GM21447 (cell line): ENCODE data around the gene ACER3.
"Not testable (repeated sequence)": the region's sequence is repeated elsewhere in the genome, so short reads cannot be mapped to it uniquely, and the experiment has no call there.

Experiments used
- ATAC-seq: cut with Tn5 transposase; IDR thresholded peaks from one replicate; pipeline ENCODE4 v1.9.1; 2021; ENCODE audit not compliant: unreplicated experiment

The ACER3 gene

DNA sequence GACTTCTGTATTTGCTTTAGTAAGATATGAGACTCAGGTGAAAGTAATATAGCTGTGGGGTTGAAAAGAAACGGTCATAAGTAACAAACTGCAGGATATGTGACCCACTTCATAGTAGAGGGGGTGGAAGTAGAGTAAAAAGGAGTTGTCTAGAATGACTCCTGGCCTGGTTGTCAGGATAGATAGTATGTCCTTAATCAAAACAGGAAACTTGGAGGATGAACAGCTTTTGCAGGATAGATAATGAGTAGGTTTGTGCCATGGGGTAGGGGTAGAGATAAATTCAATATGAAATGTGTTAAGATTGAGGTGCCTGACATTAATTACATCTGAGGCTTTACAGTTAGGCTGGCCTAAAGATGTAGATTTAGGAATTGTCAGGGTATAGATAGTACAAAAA, 126.5 kb downstream of the ACER3 start:
- ATAC-seq: no peak

DNA sequence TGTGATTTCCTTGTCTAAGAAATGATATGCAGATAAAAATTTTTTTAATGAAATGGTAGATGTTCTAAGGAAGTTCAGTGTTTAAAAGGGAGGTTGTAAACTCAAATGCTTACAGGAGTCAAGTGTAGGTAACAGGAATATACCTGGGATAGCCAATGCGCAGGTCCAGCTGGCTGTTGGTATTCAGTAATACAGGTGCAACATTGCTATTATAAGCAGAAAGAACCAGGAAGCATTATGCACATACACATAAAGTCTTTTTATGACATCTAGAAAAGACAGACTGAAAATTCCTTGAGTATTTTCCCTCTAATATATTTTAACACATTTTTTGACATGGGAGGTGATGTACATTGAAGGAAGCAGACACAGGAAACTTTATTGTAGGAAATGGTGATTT, 129.9 kb downstream of the ACER3 start:
- no peak for ATAC-seq

GRCh38 chr11:76995081-76995576, 134.4 kb downstream of the ACER3 start:
- ATAC-seq: no peak

DNA sequence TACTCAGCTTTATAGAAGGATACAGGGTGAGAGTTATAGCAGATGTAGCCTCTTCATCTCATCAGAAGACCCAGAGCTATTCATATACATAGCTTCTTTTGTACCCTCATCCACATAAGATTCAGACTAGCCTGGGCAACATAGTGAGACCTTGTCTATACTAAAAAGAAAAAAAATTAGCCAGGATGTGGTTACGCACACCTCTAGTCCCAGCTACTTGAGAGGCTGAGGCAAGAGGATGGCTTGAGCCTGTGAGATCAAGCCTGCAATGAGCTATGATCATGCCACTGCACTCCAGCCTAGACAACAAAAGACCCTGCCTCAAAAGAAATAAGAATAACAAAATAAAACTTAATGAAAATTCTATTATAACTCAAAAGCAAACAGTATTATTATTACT, 136.8 kb downstream of the ACER3 start:
- no peak for ATAC-seq

GRCh38 chr11:76999597-76999996, 138.9 kb downstream of the ACER3 start:
- ATAC-seq: no peak

GRCh38 chr11:77001613-77002012, 140.9 kb downstream of the ACER3 start:
- ATAC-seq: no peak

DNA sequence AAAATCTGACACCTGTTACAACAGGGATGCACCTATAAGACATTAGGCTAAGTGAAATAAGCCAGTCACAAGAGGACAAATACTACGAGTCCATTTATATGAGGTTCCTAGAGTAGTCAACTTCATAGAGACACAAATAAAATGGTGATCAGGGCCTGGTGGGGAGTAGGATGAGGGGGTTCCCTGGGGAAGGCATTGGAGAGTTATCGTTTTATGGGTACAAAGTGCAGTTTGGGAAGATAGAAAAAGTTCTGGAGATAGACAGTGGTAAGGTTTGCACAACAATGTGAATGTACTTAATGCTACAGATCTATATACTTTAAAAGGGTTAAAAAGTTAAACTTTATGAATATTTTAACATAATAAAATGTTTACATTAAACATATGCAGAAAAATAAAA, 142.1 kb downstream of the ACER3 start:
- no peak for ATAC-seq

- no peak for ATAC-seq
Measured at GRCh38 chr11:77003963-77004362, 143.2 kb downstream of the ACER3 start.

DNA sequence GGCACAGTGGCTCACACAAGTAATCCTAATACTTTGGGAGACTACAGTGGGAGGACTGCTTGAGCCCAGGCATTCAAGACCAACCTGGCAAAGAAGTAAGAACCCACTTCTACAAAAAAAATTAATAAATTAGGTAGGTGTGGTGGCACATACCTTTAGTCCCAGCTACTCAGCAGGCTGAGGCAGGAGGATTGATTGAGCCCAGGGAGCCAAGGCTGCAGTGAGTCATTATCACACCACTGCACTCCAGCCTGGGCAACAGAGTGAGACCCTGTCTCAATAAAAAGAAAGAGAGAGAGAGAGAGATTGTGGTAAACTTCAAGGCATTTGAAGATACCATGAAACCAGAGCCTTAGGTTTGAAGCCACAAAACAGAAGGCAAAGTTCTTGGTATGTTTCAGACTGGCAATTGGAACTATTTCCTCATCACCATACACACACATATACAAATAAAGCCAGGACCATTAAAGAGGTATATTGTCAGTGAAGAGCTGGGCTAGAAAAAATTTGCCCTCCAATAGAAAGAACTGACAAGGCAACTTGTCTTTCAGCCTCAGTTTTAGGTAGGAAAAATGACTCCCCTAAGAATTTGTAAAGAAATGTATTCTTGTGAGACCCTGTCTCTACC, 148.9 kb downstream of the ACER3 start:
- ATAC-seq: no peak

GRCh38 chr11:77014669-77015068, 154.0 kb downstream of the ACER3 start:
- ATAC-seq: no peak

- ATAC-seq: not testable (repeated sequence)
Measured at GRCh38 chr11:77018396-77018924, 157.7 kb downstream of the ACER3 start.

DNA sequence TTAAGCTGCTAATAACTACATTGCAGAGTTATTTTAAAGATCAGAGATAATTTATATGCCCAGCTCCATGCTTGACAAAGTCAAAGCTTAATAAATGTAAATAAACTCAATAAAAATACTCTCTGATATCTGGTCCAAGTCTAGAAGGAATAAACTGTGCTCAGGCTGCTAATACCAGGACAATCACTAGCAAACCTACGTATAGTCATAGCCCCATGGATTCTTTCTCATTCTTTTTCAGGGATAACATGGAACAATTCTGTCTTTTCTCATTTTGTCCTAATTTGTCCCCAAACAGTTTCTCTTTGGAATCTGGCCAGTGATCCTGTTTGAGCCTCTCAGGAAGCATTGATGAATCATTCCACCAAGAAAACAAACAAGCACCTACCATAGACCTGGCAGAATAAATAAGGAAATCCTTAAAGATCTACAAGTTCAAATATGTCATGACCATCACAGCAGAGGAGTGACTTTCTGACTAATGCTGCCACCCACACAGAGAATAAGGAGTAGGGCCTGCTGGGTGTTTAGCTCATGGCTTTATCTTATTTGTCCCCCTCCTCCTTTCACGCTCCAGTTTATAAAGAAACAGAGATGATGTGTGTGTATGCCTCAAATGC, 159.4 kb downstream of the ACER3 start:
- no peak for ATAC-seq

DNA sequence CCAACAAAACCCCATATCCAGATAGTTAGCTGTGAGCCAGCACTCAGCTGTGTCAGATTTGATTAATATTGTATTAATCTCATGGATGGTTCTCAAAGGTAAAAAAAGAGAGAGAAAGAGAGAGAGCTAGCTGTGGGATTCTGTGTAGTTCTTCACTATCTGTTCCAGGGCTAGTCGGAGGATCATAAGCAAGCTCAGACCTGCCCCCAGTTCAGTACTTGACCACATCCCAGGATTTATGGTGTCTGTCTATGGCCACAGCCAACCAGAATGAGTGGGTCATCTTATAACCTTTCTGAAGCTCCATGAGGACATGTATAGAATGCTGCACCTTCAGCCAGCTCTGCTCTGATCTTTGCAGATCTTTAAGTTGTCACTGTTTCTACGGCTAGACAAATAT, 160.0 kb downstream of the ACER3 start:
- ATAC-seq: no peak

GRCh38 chr11:77024745-77025144, 164.0 kb downstream of the ACER3 start:
- ATAC-seq: no peak

- no peak for ATAC-seq
Measured at GRCh38 chr11:77026221-77026620, 165.5 kb downstream of the ACER3 start.

- ATAC-seq: no peak
Measured at GRCh38 chr11:77026743-77027142, 166.0 kb downstream of the ACER3 start.

GRCh38 chr11:77027275-77027674, 166.6 kb downstream of the ACER3 start:
- ATAC-seq: no peak

DNA sequence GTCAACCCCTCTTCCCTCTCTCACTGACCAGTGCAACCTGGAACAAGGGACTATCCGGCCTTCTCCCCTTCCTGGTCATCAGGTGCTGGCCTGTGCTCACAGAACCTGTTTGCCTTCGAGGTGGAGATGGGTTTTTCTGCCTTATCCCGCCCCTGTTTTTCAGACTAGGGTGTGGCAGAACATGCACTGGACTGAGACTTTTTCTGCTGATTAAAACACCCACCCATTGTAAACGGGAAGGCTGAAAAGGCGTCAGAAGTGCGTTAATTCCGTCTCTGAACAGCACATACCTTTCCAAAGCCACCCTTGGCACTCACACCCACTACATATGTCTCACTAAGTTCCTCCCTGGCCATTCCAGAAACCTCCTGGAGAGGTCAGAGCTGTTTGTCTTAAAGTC, 169.1 kb downstream of the ACER3 start:
- ATAC-seq: no peak

DNA sequence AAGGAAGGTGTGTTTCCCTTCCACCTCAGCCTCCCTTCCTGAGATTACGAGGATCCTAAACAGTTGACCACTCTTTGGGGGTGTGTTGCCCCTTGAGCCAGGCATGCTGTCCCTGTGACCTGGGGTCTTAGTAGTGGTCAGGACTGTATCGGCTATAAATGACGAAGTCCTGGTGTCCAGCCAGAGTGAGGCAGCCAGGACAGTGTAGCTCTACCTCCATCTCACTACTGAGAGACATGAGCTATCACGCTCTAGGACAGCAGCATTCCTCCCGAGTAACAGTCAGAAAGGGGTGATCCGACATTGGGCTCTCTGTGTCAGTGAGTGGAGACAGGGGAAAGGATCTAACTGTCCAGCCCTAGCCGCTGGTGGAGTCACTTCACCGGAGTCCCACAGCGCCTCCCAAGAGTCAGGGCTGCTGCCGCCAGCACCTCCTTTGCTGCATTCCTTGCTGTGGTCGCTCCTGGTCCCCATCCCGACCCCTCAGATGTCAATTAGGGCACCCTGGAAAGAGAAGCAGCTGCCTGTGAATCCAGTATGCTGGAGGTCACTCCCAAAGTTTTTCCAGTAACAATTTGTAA, 170.2 kb downstream of the ACER3 start:
- ATAC-seq: no peak

- ATAC-seq: no peak
Measured at GRCh38 chr11:77031599-77031998, 170.9 kb downstream of the ACER3 start.

DNA sequence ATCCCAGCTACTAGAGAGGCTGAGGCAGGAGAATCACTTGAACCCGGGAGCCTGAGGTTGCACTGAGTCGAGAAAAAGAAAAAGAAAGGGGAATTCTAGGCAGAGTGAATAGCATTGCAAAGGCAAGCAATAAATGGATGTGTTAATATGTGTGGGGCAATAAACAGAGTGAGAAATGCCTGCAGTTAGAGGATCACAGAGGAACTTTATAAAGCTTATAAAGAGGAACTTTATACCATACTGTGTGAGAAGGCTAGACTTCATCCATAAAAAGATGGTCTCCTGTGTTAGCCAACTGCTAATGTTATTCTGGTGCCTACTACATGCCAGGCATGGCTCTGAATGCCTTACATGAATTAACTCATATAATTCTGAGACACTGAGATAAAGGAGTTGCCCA, 174.3 kb downstream of the ACER3 start:
- ATAC-seq: no peak

DNA sequence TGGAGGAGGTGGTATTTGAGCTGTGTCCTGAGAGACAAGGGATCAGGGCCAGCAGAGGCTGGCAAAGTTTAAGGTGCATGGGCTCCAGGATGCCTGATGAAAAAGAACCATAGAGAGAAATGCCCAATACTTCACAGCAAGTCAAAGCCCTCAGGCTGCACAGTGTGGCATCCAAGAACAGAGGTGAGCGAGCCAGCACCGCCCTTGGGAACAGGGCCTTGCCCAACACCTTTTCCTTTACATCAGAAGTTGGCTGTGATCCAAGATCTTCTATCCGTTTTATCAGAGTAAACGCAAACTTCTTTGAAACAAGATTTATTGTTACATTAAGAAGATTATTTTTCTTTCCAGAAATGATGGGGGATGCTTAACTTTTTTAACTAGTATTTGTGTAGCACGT, 174.9 kb downstream of the ACER3 start:
- ATAC-seq: no peak
